Stimulated activated CD4-positive, alpha-beta T cell treated with anti-CD3 and anti-CD28 coated beads, Interleukin-4, amount 100 ng/mL, for 1 hour (primary cell): ENCODE results near the gene PDE9A.
"Not testable (repeated sequence)": the region's sequence is repeated elsewhere in the genome, so short reads cannot be mapped to it uniquely, and the experiment has no call there.

Experiments
- DNase-seq: peaks from one replicate; pipeline ENCODE4 v3.0.0-alpha.2; 2020

PDE9A gene

DNA sequence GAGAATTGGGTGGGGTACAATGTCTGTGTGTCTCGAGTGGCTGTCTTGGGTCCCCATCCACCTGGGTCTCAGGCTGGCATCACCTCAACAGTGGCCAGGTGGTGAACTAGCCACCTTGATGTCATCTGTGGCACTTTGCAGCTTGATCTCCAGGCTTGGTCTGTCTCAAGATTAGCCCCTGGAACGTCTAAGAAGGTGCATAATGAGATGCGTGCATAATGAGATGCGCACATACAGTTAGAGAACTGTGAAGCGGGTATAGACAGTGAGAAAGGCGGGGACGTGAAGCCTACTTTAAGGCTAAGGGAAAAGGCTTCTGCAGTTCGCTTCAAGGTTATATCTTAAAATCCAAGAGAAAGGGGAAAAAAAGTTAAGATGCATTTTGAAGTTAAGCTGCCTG lies 127.2 kb downstream of the PDE9A start:
- DNase-seq, result no peak

- no peak for DNase-seq
Measured at GRCh38 chr21:42781150-42781970, 127.9 kb downstream of the PDE9A start.

DNA sequence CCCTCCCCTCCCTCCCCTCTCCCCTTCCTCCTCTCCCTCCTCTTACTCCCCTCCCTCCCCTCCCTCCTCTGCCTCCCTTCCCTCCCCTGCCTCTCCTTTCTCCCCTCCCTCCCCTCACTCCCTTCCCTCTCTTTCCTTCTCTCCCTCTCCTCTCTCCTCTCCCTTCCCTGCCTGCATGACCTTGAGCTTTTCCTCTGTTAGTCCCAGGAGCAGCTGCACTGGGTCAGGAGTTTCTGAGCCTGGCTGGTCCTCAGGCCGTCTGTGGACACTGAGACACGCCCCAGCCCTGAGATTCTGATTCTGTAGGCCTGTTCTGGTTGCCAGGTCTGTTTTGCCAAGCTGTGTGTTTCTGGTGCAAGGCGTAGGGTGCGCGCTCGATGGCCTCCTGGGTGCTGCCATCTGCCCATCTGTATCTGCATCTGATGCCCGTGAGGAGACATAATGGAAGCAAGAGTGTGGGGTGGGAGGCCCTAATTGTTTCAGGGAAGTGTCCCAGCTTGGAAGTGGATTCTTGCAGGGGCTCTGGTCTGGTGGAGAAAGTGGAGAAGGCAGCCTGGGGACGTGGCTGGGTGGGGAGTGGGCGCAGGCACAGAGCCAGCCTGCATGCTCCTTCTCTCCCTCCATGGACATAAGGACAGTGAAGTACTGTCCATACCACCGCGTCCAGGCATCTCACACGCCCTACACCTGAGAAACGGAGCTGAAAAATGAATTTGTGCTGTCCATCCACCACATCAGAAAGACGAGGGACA lies 128.7 kb downstream of the PDE9A start:
- no peak for DNase-seq

DNA sequence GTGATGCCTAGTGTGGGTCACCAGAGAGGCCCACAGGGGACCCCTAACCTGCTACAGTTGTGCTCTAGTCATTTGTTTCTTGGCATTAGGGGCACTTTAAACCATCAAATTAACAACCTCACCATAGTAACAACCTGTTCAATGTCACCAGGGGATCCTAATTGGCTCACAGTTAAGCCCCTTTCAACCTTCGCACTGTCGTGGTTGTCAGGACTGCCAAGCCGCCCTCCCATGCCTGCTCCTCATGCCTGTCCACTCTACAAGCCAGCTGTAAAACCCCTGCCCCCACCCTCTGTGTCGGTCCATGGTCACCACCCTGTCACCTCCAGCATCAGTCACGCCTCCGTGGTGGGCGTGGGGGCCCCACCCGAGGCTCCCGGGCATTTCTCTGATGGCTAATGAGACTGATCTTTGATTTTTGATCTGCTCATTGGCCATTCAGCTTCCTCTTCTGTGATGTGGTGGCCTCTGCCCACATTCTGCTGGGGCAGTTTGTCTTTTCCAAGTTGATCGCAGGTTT lies 129.4 kb downstream of the PDE9A start:
- DNase-seq, result no peak

- peak; percentile 13 for DNase-seq
Measured at GRCh38 chr21:42784276-42784675, 130.9 kb downstream of the PDE9A start.

GRCh38 chr21:42784896-42785451 lies 131.6 kb downstream of the PDE9A start:
- no peak for DNase-seq

DNA sequence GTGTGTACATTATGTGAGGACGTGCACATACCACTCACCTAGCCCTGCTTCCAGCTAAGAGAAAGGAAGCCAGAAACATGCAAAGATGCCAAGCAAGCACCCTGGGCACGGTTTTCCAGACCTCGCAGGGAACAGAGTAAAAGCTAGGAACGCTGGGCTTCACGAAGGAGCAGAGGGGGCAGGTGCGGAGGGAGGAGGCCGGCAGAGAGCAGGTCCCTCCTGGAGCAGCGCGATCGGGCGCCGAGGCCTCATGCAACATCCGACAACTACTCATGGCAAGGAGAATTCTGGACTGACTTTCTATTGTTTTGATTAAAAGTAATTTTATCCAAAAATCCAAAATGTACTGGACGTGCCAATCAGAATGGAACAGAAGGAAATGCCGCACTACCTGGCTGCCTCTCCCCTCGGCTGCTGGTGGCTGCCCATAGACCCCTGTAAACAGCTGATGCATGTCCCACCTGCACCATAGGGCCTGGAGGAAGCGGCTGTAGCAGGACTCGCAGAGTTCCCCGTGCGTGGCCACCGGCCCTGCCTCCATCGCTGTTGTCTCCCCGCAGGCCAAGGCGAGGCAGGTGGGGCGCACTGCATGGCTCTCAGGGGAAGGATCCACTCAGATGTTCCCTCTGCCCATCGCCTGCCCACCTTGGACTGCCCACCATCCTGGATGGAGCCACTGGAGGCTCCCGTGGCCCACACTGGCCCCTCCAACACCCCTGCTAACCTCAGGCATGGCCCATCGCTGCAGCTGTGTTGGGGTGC lies 132.4 kb downstream of the PDE9A start:
- no peak for DNase-seq

GRCh38 chr21:42786884-42787283 lies 133.5 kb downstream of the PDE9A start:
- no peak for DNase-seq

GRCh38 chr21:42787613-42788012 lies 134.2 kb downstream of the PDE9A start:
- no peak for DNase-seq

- DNase-seq, result no peak
Measured at GRCh38 chr21:42790520-42791065, 137.2 kb downstream of the PDE9A start.

DNA sequence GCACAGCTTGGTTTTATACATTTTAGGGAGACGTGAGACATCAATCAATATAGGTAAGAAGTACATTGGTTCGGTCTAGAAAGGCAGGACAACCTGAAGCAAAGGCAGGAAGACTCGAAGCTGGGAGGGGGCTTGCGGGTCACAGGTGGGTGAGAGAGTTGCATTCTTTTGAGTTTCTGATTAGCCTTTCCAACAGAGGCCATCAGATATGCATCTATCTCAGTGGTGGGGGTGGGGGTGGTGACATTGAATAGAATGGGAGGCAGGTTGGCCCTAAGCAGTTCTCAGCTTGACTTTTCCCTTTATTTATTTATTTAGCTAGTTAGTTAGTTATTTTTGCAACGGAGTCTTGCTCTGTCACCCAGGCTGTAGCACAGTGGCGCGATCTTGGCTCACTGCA lies 140.4 kb downstream of the PDE9A start:
- no peak for DNase-seq

- DNase-seq, result no peak
Measured at GRCh38 chr21:42794551-42794950, 141.1 kb downstream of the PDE9A start.

DNA sequence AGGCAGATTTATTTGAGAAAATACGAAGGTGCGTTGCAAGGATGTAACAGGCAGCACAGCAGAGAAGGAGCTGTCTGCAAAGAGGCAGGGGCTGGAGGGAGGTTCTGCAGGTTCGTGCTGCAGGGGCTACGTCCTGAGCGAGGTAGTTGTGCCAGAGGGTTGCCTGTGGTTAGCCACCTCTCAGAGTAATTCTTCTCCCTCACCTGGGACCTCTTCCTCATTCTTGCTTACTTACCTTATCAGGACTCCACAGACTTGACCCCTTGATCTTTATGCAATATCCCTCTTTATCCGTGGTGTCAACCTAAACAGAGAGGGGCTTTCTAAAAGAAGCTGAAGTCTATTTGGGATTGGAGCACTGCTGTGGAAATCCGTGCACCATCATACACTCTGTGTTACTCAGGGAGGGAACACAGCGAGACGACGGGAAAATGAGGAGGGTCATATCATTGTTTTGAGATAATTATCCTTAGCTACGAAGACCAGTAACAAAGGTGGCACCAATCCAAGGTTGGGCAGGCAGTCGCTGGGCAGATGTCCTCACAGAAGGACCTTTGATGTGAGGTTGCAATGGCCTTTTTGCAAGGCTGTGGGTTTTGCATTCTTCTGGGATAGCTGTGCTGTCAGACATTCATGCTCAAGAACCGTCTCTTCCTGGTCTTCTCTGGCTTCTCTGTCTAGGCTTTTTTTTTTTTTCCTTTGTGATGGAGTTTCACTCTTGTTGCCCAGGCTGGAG lies 143.1 kb downstream of the PDE9A start:
- no peak for DNase-seq

- DNase-seq, result no peak
Measured at GRCh38 chr21:42797522-42797921, 144.1 kb downstream of the PDE9A start.

DNA sequence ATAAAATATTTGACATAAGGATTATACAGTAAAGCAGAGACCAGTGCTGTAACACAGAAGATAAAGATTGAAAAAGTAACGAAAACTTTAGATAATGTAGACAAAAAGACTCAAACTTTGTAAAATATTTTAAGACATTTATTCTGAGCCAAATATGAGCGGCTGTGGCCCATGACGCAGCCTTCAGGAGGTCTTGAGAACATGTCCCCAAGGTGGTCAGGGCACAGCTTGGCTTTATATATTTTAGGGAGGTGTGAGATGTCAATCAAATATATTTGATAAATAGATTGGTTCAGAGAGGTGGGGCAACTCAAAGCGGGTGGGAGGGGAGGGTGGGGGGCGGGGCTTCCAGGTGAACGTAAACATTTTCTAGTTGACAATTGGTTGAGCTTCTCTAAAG lies 144.7 kb downstream of the PDE9A start:
- no peak for DNase-seq

DNA sequence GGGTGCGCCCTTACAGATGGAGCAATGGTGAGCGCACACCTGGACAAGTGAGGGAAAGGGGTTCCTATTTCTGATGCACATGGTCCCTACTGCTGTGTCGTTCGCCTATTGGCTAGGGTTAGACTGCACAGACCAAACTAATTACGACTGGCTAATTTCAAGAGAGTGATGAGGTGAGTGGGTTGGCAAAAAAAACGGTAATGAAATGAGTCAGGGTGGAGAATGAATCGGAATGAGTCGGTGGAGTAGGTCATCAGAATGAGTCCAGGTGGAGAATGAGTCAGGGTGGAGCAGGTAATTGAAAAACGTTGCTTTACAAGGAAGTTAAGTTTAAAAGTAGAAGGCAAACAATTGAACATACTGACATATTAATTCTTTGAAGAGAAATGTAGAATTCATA lies 146.1 kb downstream of the PDE9A start:
- no peak for DNase-seq

DNA sequence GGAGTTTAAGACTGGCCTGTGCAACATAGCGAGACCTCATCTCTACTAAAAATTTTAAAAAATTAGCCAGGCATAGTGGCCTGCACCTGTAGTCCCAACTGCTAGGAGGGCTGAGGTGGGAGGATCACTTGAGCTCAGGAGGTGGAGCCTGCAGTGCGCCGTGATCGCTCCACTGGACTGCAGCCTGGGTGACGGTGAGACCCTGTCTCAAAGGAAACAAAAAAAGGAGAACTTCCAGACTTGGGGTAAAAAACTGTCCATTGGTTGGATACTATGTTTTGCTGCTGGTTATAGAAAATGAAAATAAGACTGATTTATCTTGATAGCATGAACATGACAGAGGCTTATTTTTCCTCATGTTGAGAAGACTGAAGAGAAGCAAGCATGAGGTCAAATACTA lies 146.5 kb downstream of the PDE9A start:
- no peak for DNase-seq

- not testable (repeated sequence) for DNase-seq
Measured at GRCh38 chr21:42801616-42802015, 148.2 kb downstream of the PDE9A start.

- no peak for DNase-seq
Measured at GRCh38 chr21:42806509-42807140, 153.2 kb downstream of the PDE9A start.

- not testable (repeated sequence) for DNase-seq
Measured at GRCh38 chr21:42807293-42807895, 154.0 kb downstream of the PDE9A start.
